ENCODE results near the gene PDLIM4. TPM values are rescaled to one million over a fixed set of nuclear protein-coding genes. Genes with fewer than 3 reads are reported as not detected.

PDLIM4 gene
- total RNA-seq, 6 experiments from 2014 or later, result 2.5 to 26.4 (median 23.7) TPM

DNA sequence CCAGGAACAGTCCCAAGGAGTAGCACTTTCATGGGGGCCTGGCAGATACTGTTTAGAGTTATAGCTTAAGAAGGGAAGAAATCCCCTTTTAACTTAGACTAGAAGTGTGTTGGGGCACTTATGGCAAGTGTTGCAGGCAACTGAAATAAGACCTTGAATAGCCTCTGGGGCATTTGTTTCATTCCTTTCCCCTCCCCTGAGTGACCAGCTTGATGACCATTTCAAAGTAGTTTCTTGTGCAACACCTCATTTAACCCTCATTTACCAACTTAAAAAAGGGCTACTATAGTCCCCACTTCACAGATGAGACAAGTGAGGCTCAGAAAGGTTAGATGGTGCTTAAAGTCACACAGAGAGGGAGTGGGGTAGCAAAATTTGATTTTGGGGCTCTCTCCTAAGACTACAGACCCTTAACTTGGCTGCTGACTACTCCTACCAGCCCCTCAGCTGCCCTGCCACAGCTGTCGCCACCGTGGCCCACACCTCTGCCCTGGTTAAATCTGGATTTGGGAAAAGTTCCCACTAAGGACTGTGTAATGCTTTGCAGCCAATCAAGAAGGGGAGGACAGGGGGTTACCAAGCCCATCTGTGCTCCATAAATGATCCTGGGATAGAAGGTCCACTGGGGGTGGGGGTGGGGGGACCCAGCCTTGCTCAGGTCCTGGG lies 5.5 kb downstream of the PDLIM4 start:
- no peaks in the 10 kb centered on the region for H3K36me3 Mint-ChIP-seq (ENCODE audit: low read depth)
- H3K27me3 Mint-ChIP-seq (ENCODE audit: insufficient read depth), result no peaks in the 10 kb centered on the region
- no peaks in the 10 kb centered on the region for H3K9me3 Mint-ChIP-seq
- H3K4me3 Mint-ChIP-seq, result no peak overlapping the region
- DNase-seq, result no peak
- TF ChIP-seq, protein P1, sequence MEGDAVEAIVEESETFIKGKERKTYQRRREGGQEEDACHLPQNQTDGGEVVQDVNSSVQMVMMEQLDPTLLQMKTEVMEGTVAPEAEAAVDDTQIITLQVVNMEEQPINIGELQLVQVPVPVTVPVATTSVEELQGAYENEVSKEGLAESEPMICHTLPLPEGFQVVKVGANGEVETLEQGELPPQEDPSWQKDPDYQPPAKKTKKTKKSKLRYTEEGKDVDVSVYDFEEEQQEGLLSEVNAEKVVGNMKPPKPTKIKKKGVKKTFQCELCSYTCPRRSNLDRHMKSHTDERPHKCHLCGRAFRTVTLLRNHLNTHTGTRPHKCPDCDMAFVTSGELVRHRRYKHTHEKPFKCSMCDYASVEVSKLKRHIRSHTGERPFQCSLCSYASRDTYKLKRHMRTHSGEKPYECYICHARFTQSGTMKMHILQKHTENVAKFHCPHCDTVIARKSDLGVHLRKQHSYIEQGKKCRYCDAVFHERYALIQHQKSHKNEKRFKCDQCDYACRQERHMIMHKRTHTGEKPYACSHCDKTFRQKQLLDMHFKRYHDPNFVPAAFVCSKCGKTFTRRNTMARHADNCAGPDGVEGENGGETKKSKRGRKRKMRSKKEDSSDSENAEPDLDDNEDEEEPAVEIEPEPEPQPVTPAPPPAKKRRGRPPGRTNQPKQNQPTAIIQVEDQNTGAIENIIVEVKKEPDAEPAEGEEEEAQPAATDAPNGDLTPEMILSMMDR (IDR thresholded peaks at IDR 0.05), result no peak
- H3K4me1 Mint-ChIP-seq (ENCODE audit: low read depth), result peaks cover 93% of the 10 kb centered on the region
- H3K27ac Mint-ChIP-seq, result peak overlapping the region; percentile 21; the same call in 1 of the 2 replicates

DNA sequence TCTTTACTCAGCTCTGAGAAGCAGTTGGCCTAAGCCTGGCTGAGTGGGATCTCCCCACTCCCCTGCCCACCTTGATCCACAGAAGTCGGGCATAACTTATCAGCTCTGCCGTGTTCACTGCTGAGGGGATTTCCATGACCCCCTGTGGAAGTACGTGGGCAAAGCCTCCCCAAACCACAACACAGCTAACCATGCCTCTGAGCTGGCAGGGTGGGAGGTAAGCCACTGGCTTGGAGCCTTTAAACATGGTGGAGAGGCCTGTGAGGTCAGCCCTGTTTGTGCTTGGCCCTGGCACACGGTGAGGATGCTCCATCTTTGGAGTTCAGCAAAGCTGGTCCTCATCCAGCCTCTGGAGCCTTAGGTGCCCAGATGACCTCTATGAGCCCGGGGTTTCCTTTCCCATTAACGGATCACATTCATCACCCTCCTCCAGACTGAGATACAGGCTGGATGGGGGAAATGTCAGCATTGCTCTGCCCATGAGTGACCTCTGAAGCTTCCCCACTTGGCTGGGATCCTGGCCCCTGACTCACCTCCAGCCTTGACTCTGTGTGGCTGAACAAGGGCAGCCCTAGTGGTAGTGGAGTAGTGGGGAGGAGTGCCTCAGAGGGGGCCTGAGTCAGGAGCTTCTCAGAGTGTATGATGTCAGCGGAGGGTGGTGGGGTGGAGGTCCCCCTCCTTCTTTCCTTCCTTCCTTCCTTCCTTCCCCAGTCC lies 6.2 kb downstream of the PDLIM4 start:
- TF ChIP-seq, protein P1 (IDR thresholded peaks at IDR 0.05), result peak; percentile 51
- Mint-ChIP-seq H3K9me3 (no peaks in the 10 kb centered on the region), H3K4me1 (ENCODE audit: low read depth) (peaks cover 90% of the 10 kb centered on the region), H3K4me3 (0 out of 2 replicates have a peak overlapping the region, but pooled peaks have one; percentile 5), H3K27me3 (ENCODE audit: insufficient read depth) (no peaks in the 10 kb centered on the region), H3K27ac (peak overlapping the region; percentile 100), H3K36me3 (ENCODE audit: low read depth) (no peaks in the 10 kb centered on the region)
- peak; percentile 85 for DNase-seq

DNA sequence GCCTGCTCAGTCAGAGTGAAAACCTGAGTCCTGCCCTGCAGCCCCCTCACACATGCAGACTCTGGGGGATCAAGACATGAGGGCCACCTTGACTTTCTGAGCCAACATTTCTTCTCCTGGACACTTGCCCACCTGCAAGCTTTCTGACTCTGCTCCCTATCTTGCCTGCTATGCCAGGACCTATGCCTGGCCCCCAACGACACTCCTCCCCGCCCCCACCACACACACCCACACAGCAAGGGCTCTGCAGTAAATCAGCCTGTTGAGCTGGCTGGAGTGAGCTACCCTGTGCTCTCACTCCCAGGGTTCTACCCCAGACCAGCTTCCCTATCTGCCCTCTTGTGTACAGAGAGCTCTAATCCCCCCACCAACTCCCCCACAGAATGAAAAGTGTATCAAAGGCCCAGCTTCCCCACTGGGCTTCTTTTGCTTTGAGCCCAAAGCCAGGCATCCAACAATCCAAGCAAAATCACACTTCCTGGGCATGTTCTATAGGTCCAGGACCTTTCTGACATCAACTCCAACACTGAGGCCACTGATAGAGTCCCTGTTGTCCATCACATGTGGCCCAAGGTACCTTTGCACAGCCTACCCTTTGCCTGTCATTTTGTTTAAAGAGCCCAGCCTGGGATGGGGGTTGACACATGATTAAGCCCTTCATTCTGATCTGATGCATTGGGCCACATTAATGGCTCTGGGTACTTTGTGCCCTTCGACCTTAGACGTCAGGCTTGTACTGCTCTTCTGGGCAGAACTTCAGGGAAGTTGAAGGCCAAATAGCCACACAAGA lies 7.2 kb downstream of the PDLIM4 start:
- Mint-ChIP-seq H3K4me1 (ENCODE audit: low read depth) (peaks cover 90% of the 10 kb centered on the region), H3K36me3 (ENCODE audit: low read depth) (no peaks in the 10 kb centered on the region)
- DNase-seq, result no peak

DNA sequence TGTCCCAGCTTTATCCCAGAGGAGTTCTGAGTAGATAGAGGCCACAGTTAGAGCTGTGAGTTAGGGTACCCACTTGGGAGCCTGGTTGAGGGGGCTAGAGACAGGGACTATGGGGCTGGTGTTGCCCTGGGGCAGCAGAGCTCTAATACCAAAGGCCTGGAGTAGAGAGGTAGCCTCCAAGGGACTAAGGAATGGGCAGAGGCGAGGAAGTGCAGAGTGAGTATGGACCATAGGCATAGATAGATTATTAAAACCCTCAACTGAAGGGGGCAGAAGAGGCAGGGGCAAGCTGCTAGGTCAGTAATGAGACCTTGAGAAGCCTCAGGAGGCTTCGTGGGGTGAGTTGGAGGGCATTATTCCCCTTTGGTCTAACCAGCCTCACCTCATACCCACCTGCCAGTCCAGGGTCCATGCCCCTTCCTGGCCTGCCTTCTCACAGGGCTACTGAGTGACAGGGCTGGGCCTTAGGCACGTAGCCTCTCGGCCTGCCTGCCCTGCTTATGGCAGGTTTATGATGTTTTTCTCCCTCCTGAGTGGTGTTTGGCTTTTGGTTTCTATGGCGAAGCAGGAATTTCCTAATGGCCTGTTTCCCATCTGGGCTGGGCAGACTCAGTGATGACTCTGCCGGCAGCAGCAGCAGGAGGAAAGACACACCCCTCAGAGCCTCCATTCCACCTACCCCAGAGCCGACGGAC lies 8.0 kb downstream of the PDLIM4 start:
- H3K27ac Mint-ChIP-seq, result peak overlapping the region; percentile 100
- TF ChIP-seq, protein P1 (IDR thresholded peaks at IDR 0.05), result peak; percentile 38
- peak overlapping the region; percentile 45; the same call in 1 of the 2 replicates for H3K4me3 Mint-ChIP-seq
- DNase-seq, result peak; percentile 98
- H3K4me1 Mint-ChIP-seq (ENCODE audit: low read depth), result peaks cover 87% of the 10 kb centered on the region
- no peaks in the 10 kb centered on the region for H3K27me3 Mint-ChIP-seq (ENCODE audit: insufficient read depth)
- H3K36me3 Mint-ChIP-seq (ENCODE audit: low read depth), result no peaks in the 10 kb centered on the region
- H3K9me3 Mint-ChIP-seq, result no peaks in the 10 kb centered on the region

More for the DNA sequence above, 7.2 kb downstream of the PDLIM4 start:
- Mint-ChIP-seq H3K27ac (peak overlapping the region; percentile 100), H3K27me3 (ENCODE audit: insufficient read depth) (no peaks in the 10 kb centered on the region), H3K9me3 (no peaks in the 10 kb centered on the region), H3K4me3 (no peak overlapping the region)
- TF ChIP-seq, protein P1 (IDR thresholded peaks at IDR 0.05), result no peak

Measured in HFFc6 (cell line).